Memory B cell (primary cell): ENCODE results near the gene CTNNA3.

Source experiments
- ATAC-seq: fragments of 150-1000 bp; cut with Tn5 transposase; 2 replicates; pipeline ENCODE4 v1.10.0; 2021; ENCODE audit warnings: low read depth, mild to moderate bottlenecking, moderate library complexity
- DNase-seq, 2 donors: peaks; one replicate each; pipeline ENCODE4 v3.0.0; 2022; ENCODE audit warnings: low spot score in 2 of 2
- H3K27ac Mint-ChIP-seq: one replicate; pipeline ENCODE4 v1.8.0; 2022; ENCODE audit warnings: mild to moderate bottlenecking, moderate library complexity, mixed read lengths
- H3K27me3 Mint-ChIP-seq: one replicate; pipeline ENCODE4 v1.8.0; 2022; ENCODE audit warnings: mixed read lengths
- H3K36me3 Mint-ChIP-seq: one replicate; pipeline ENCODE4 v1.8.0; 2022; ENCODE audit warnings: mild to moderate bottlenecking, mixed read lengths
- H3K4me1 Mint-ChIP-seq: one replicate; pipeline ENCODE4 v1.8.0; 2022; ENCODE audit warnings: mixed read lengths
- H3K4me3 Mint-ChIP-seq: one replicate; pipeline ENCODE4 v1.8.0; 2022; ENCODE audit warnings: mild to moderate bottlenecking, moderate library complexity, mixed read lengths
- H3K9me3 Mint-ChIP-seq: one replicate; pipeline ENCODE4 v1.8.0; 2022; ENCODE audit warnings: mixed read lengths

The CTNNA3 gene

DNA sequence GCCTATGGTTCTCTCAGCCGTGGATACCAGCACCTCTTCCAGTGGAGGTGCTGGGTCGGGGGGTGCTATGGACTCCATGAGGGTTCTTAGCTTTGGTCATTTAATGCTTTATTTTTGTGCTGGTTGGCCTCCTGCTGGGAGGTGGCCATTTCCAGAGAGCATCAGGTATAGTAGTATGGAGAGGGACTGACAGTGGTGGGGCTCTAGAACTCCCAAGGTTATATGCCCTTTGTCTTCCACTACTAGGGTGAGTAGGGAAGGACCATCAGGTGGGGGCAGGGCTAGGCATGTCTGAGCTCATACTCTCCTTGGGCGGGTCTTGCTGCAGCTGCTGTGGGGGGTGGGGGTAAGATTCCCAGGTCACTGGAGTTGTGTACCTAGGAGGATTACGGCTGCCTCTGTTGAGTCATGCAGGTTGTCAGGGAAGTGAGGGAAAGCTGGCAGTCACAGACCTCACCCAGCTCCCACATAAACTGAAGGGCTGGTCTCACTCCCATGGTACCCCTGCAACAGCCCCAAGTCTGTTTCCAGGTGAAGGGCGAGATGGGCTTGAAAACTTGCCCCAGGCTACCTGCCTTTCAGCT is 1533.3 kb downstream of the CTNNA3 start:
- Mint-ChIP-seq H3K4me3 (no peak overlapping the region), H3K27me3 (no peaks in the 10 kb centered on the region), H3K9me3 (peaks cover 3% of the 10 kb centered on the region), H3K4me1 (no peaks in the 10 kb centered on the region), H3K36me3 (no peaks in the 10 kb centered on the region), H3K27ac (no peak overlapping the region)
- ATAC-seq: no peak
- DNase-seq: no peak

DNA sequence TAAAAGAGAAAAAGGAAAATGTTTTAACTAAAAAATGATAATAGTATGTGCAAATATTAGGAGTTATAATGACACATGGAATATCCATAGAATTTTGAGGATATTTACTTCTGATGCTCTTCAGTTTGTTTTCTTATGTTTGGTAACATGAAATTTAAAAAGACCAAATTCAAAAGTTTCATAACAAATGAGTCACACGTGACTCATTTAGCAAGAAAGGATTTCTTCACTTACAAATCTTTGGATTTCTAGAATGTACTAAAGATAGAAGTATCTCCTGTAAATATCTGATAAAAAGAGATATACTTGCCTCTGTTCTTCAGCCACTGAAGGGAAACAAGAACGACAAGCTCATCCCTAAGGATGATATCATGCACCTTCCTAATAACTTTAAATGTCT is 1544.6 kb downstream of the CTNNA3 start:
- no peaks in the 10 kb centered on the region for H3K36me3 Mint-ChIP-seq
- H3K4me3 Mint-ChIP-seq: no peak overlapping the region
- peaks cover 1% of the 10 kb centered on the region for H3K9me3 Mint-ChIP-seq
- no peaks in the 10 kb centered on the region for H3K4me1 Mint-ChIP-seq
- DNase-seq (no peak), ATAC-seq (no peak)
- no peaks in the 10 kb centered on the region for H3K27me3 Mint-ChIP-seq
- no peak overlapping the region for H3K27ac Mint-ChIP-seq

- ATAC-seq (no peak), DNase-seq (no peak)
- H3K36me3 Mint-ChIP-seq: no peaks in the 10 kb centered on the region
- H3K27me3 Mint-ChIP-seq: no peaks in the 10 kb centered on the region
- no peaks in the 10 kb centered on the region for H3K4me1 Mint-ChIP-seq
- no peak overlapping the region for H3K4me3 Mint-ChIP-seq
- no peak overlapping the region for H3K27ac Mint-ChIP-seq
- H3K9me3 Mint-ChIP-seq: no peaks in the 10 kb centered on the region
Measured at GRCh38 chr10:66148312-66148711, 1547.7 kb downstream of the CTNNA3 start.

DNA sequence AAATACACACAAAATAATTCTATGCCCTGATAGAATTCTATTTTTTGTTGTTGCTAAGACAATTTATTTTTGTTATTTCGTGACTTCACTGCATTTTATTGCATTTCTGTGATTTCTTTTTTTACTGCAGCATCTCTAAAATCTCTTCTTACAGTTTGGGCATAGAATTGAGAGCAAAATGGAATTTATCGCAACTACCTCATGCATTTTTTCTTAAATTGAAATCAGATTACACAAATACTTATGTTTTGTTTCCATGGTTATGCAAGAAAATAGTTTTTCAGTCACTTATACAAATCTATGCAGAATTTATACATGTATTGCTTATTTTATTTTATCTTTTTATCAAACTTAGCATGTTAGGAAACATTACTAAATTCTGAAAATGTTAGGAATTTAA is 1552.0 kb downstream of the CTNNA3 start:
- no peaks in the 10 kb centered on the region for H3K36me3 Mint-ChIP-seq
- no peak overlapping the region for H3K4me3 Mint-ChIP-seq
- no peaks in the 10 kb centered on the region for H3K4me1 Mint-ChIP-seq
- H3K27me3 Mint-ChIP-seq: no peaks in the 10 kb centered on the region
- H3K9me3 Mint-ChIP-seq: peaks cover 1% of the 10 kb centered on the region
- DNase-seq: no peak
- no peak overlapping the region for H3K27ac Mint-ChIP-seq
- no peak for ATAC-seq

GRCh38 chr10:66102756-66103155 is 1593.2 kb downstream of the CTNNA3 start:
- Mint-ChIP-seq H3K27me3 (no peaks in the 10 kb centered on the region), H3K36me3 (no peaks in the 10 kb centered on the region), H3K4me3 (no peak overlapping the region), H3K4me1 (no peaks in the 10 kb centered on the region), H3K9me3 (peaks cover 3% of the 10 kb centered on the region), H3K27ac (no peak overlapping the region)
- no peak for ATAC-seq
- DNase-seq: no peak

DNA sequence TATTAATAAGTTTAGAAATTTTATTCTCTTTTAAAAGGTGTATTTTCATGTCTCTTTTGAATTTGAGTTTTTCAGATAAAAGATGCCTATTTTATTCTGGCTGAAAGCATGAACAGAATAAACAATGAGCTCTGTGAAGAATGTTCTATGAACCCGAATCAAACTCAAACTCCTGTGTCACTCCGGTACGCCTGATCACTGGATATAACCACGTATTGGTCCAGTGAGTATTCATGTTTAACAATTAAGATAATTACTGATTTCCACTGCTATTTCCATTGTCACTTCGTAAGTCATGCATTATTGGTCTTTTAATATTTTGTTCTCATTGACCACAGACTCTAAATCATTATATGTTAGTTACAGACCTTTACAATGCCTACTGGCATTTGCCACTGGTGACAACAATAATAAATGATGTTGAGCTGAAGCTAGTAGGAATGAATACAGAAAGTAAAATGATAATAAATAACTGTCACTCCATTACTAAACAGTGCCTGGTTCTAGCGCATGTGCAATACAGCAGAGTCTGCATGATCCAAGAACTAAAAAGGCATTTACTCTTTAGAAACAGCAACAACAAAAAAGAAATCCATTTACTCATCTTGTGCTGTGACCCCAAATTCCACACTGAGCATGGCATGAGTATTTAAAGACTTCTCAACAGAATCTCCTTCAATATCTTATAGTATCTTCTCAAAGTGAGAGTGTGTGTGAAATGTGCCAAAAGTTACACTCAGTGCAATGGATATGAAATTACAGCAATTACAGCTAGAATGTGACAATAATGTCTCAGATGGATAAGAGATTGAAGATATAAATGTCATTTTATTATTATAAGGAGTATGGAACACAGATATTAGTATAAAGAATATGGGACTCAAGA is 1597.2 kb downstream of the CTNNA3 start:
- ATAC-seq (no peak), DNase-seq (no peak)
- Mint-ChIP-seq H3K27ac (no peak overlapping the region), H3K9me3 (peaks cover 5% of the 10 kb centered on the region), H3K36me3 (no peaks in the 10 kb centered on the region), H3K4me3 (no peak overlapping the region), H3K4me1 (no peaks in the 10 kb centered on the region), H3K27me3 (no peaks in the 10 kb centered on the region)

DNA sequence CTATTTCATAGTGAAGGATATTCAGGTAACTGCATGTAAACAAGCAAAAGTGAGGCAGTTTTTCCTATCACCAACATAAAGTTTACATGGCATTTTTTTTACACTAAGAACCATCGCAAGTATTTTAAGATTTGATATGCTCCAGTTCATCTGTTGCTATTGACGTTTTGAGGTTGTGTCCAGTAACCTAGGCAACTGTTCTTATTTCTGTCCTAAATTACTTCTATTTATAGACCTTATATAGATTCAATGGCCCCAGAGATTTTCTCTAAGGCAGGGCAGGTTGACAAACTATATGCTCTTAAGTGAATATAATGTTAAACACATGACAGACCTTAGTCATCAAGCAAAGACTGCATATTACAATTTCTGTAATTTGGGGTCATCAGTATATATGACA is 1600.4 kb downstream of the CTNNA3 start:
- H3K27ac Mint-ChIP-seq: no peak overlapping the region
- H3K4me3 Mint-ChIP-seq: no peak overlapping the region
- DNase-seq (no peak), ATAC-seq (no peak)
- peaks cover 3% of the 10 kb centered on the region for H3K9me3 Mint-ChIP-seq
- no peaks in the 10 kb centered on the region for H3K27me3 Mint-ChIP-seq
- H3K36me3 Mint-ChIP-seq: no peaks in the 10 kb centered on the region
- H3K4me1 Mint-ChIP-seq: no peaks in the 10 kb centered on the region

GRCh38 chr10:66085906-66086305 is 1610.1 kb downstream of the CTNNA3 start:
- H3K4me3 Mint-ChIP-seq: no peak overlapping the region
- no peak for DNase-seq
- no peak for ATAC-seq
- H3K36me3 Mint-ChIP-seq: no peaks in the 10 kb centered on the region
- H3K27me3 Mint-ChIP-seq: no peaks in the 10 kb centered on the region
- peaks cover 4% of the 10 kb centered on the region for H3K9me3 Mint-ChIP-seq
- H3K27ac Mint-ChIP-seq: no peak overlapping the region
- no peaks in the 10 kb centered on the region for H3K4me1 Mint-ChIP-seq

- DNase-seq (no peak), ATAC-seq (no peak)
- Mint-ChIP-seq H3K27me3 (no peaks in the 10 kb centered on the region), H3K36me3 (no peaks in the 10 kb centered on the region), H3K27ac (no peak overlapping the region), H3K4me3 (no peak overlapping the region), H3K9me3 (peaks cover 5% of the 10 kb centered on the region), H3K4me1 (no peaks in the 10 kb centered on the region)
Measured at GRCh38 chr10:66071907-66072306, 1624.1 kb downstream of the CTNNA3 start.

GRCh38 chr10:66058594-66058993 is 1637.4 kb downstream of the CTNNA3 start:
- Mint-ChIP-seq H3K9me3 (peaks cover 6% of the 10 kb centered on the region), H3K27me3 (no peaks in the 10 kb centered on the region), H3K27ac (no peak overlapping the region), H3K4me1 (no peaks in the 10 kb centered on the region), H3K4me3 (no peak overlapping the region), H3K36me3 (no peaks in the 10 kb centered on the region)
- ATAC-seq (no peak), DNase-seq (no peak)

- ATAC-seq: no peak
- H3K27ac Mint-ChIP-seq: no peak overlapping the region
- H3K36me3 Mint-ChIP-seq: no peaks in the 10 kb centered on the region
- peaks cover 12% of the 10 kb centered on the region for H3K9me3 Mint-ChIP-seq
- H3K27me3 Mint-ChIP-seq: no peaks in the 10 kb centered on the region
- no peak for DNase-seq
- no peak overlapping the region for H3K4me3 Mint-ChIP-seq
- no peaks in the 10 kb centered on the region for H3K4me1 Mint-ChIP-seq
Measured at GRCh38 chr10:66049335-66049734, 1646.7 kb downstream of the CTNNA3 start.

- H3K4me3 Mint-ChIP-seq: no peak overlapping the region
- H3K4me1 Mint-ChIP-seq: no peaks in the 10 kb centered on the region
- H3K36me3 Mint-ChIP-seq: no peaks in the 10 kb centered on the region
- DNase-seq (no peak), ATAC-seq (no peak)
- no peak overlapping the region for H3K27ac Mint-ChIP-seq
- no peaks in the 10 kb centered on the region for H3K27me3 Mint-ChIP-seq
- H3K9me3 Mint-ChIP-seq: peaks cover 12% of the 10 kb centered on the region
Measured at GRCh38 chr10:66045859-66046258, 1650.1 kb downstream of the CTNNA3 start.

- no peaks in the 10 kb centered on the region for H3K36me3 Mint-ChIP-seq
- DNase-seq (no peak), ATAC-seq (no peak)
- no peaks in the 10 kb centered on the region for H3K27me3 Mint-ChIP-seq
- peaks cover 5% of the 10 kb centered on the region for H3K9me3 Mint-ChIP-seq
- H3K4me1 Mint-ChIP-seq: no peaks in the 10 kb centered on the region
- no peak overlapping the region for H3K4me3 Mint-ChIP-seq
- no peak overlapping the region for H3K27ac Mint-ChIP-seq
Measured at GRCh38 chr10:66041771-66042170, 1654.2 kb downstream of the CTNNA3 start.

DNA sequence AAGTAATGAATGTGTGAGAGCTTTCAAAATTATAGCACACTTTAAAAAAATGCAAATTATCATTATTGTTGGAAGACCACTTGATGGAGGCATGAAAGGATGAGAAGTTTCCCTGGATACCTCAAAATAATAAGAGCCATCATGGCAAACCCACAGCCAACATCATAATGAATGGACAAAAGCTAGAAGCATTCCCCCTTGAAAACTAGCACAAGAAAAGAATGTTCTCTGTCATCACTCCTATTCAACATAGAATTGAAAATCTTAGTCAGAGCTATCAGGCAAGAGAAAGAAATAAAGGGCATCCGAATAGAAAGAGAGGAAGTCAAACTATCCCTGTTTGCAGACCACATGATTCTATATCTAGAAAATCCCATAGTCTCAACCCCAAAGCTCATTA is 1657.4 kb downstream of the CTNNA3 start:
- no peaks in the 10 kb centered on the region for H3K4me1 Mint-ChIP-seq
- ATAC-seq (no peak), DNase-seq (no peak)
- no peak overlapping the region for H3K4me3 Mint-ChIP-seq
- peaks cover 4% of the 10 kb centered on the region for H3K9me3 Mint-ChIP-seq
- H3K27me3 Mint-ChIP-seq: no peaks in the 10 kb centered on the region
- H3K27ac Mint-ChIP-seq: no peak overlapping the region
- no peaks in the 10 kb centered on the region for H3K36me3 Mint-ChIP-seq

DNA sequence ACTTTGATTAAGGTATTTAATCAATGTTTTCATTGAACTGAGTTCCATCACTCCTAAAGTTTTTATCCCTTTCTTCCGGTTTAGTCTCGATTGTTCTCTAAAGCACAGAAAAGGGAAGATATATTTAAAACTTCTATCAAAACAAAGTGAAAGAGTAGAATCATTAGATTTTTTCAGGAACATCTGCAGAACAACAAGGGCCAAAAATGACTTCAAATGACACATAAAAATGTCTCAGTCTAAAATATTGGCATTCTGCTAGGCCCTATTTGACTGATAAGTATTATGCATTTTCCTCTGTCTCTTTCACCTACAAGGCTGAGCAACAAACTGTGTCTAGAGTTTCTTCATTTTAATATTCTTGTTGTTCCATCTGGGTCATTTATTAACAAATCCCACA is 1669.7 kb downstream of the CTNNA3 start:
- DNase-seq (no peak), ATAC-seq (no peak)
- no peaks in the 10 kb centered on the region for H3K4me1 Mint-ChIP-seq
- no peak overlapping the region for H3K4me3 Mint-ChIP-seq
- H3K36me3 Mint-ChIP-seq: no peaks in the 10 kb centered on the region
- no peak overlapping the region for H3K27ac Mint-ChIP-seq
- H3K9me3 Mint-ChIP-seq: peaks cover 4% of the 10 kb centered on the region
- H3K27me3 Mint-ChIP-seq: no peaks in the 10 kb centered on the region
